HG03095 (cell line): ENCODE data around the gene MRPL38.

ENCODE experiments used
- ATAC-seq: cut with Tn5 transposase; IDR thresholded peaks from one replicate; pipeline ENCODE4 v1.9.1; 2021; ENCODE audit warnings: moderate library complexity; ENCODE audit not compliant: unreplicated experiment

MRPL38 gene

GRCh38 chr17:75904749-75905521, at the start of gene MRPL38:
Gene MRPL38 (minus strand): TSS chr17:75904884. CDS start chr17:75904875, 9 bp downstream.
- ATAC-seq: peak; percentile 98

GRCh38 chr17:75950855-75951554, 46.3 kb upstream of the MRPL38 start:
- no peak for ATAC-seq

- ATAC-seq: no peak
These were observed 45.7 kb upstream of the MRPL38 start for GRCh38 chr17:75950421-75950820.

DNA sequence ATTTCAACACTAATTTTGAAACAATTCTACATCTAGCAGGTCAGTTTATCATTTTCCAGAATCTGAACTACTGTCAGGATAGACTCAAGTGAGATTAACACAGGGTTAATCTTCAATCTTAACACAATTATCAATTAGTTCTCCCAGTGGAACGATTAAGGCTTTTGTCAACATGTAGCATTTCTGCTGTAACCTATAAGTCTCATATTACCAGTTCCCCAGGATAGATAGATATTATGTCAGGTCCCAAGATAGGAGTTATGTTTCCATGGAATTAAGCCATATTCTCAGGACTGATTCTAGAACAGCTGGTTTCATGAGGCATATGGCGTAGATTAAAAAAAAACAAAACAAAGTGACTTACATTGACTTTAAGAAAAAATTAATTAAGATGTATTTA, 40.5 kb upstream of the MRPL38 start:
- no peak for ATAC-seq

- ATAC-seq: no peak
These were observed 38.8 kb upstream of the MRPL38 start for GRCh38 chr17:75943491-75943890.

- no peak for ATAC-seq
These were observed 37.8 kb upstream of the MRPL38 start for GRCh38 chr17:75942473-75942872.

DNA sequence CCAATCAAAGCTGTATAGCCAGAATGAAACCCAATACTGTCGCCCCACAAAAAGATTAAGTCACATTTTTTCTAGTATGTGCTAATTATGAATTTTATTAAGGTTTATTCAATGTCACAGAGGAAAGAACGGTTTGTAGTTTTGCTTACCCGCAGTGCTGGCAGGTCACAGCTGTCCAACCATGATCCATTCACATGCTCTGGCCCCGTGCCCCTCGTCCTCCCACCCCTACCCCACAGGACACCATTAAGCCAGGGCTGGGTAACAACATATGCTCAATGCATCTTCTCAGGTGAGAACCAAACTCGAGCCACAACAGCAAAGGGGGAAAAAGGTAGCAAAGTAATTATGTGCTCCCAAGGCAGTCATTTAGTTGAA, 36.7 kb upstream of the MRPL38 start:
- no peak for ATAC-seq

GRCh38 chr17:75940727-75941441, 36.2 kb upstream of the MRPL38 start, which contains the start of gene FBF1:
Gene FBF1 (minus strand): TSS chr17:75941042. CDS start chr17:75938149, 2,893 bp downstream.
- peak; percentile 92 for ATAC-seq

- no peak for ATAC-seq
These were observed 33.0 kb upstream of the MRPL38 start for GRCh38 chr17:75937652-75938051.

DNA sequence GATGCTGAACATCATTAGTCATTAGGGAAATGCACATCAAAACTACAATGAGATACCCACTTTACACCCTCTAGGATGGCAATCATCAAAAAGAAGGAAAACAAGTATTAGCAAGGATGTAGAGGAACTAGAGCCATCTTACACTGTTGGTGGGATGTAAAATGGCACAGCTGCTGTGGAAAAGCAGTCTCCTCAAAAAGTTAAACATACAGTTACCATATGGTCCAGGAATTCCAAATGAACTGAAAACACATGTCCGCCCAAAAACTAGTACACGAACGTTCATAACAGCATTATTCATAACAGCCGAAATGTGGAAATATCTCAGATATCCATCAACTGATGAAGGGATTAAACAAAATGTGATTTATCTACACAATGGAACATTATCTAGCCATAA, 29.1 kb upstream of the MRPL38 start:
- ATAC-seq: no peak

GRCh38 chr17:75932852-75933251, 28.2 kb upstream of the MRPL38 start:
- no peak for ATAC-seq

DNA sequence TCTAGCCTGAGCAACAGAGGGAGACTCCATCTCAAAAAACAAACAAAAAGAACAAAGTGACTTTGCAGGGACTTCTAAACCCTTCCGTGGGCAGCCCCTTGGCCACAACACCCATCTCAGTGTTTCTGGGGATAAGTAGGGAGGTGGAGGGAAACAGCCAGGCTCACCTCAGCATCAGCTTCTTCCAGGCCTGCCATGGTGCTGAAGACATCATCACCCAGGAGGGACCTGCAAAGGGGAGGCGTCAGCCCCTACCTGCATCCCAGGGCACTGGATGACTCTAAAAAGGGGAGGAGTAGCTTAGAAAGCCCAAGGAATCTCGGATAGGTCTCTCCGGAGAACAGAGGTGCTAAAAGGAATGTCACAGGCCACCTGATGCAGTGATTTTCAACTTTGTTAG, 26.4 kb upstream of the MRPL38 start:
- ATAC-seq: no peak

DNA sequence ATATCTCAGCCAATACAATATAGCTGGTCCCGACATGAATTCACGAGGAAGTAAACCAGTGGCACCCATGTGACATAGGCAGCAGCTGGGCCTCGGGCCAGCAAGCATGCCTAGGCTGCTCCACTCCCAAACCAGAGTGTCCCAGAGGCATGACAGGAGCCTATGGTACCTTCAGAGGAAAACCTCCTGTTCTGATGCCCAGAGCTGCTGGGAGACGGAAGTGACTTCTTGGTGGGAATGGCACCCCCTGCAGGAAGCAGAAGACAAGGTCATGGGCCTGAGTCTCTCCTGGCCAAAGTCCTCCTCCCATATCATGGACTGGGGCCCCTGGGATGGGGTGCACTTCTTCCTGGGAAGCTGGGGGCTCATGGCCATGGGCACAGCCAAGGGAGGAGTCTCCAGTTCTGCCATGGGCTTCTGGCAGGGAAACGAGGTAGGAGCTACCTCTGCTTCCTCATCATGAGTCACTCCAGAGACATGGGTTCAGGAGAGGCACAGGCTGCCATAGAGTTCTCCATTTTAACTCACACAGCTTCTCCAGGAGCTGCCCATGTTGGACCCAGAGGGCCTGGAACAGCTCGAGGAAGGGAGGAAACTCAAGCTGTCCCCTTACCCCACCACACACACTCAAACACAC, 22.7 kb upstream of the MRPL38 start:
- no peak for ATAC-seq

DNA sequence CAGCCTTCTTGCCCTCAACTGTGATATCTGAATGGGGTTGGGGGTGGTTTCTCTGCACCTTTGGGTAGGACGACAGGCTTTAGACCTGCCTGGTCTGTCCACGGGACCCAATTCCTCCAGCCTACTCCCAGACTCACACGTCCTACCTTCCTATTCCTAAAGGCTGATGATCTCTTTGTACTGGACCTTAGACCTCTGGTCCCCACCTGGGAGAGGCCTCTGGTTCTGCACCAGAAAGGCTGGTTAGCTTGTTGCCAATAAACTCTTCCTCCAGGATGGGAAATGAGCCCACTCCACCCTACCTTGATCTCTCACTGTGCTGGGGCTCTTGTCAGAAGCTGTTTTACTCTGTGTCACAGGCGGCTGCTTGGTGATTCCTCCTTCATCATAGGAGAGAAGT, 21.8 kb upstream of the MRPL38 start:
- no peak for ATAC-seq

- no peak for ATAC-seq
These were observed 21.2 kb upstream of the MRPL38 start for GRCh38 chr17:75925912-75926311.

DNA sequence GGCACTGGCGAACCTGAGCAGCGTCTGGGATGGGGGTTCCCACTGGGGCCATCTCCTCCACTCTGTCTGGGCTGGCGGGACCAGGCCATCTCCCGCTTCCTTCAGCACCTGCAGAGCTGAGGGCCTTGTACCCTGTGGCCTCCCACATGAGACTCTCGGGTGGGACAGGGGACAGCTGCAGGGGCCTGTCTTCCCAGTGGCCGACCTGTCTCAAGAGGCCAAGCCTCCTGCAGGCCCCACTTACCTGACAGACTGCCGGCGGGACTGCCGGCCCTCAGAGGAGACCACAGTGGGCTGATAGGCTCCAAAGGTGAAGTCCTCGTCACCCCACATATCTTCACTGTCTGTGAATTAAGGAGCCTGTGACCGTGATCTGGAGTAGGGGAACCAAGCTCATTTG, 20.4 kb upstream of the MRPL38 start:
- no peak for ATAC-seq

DNA sequence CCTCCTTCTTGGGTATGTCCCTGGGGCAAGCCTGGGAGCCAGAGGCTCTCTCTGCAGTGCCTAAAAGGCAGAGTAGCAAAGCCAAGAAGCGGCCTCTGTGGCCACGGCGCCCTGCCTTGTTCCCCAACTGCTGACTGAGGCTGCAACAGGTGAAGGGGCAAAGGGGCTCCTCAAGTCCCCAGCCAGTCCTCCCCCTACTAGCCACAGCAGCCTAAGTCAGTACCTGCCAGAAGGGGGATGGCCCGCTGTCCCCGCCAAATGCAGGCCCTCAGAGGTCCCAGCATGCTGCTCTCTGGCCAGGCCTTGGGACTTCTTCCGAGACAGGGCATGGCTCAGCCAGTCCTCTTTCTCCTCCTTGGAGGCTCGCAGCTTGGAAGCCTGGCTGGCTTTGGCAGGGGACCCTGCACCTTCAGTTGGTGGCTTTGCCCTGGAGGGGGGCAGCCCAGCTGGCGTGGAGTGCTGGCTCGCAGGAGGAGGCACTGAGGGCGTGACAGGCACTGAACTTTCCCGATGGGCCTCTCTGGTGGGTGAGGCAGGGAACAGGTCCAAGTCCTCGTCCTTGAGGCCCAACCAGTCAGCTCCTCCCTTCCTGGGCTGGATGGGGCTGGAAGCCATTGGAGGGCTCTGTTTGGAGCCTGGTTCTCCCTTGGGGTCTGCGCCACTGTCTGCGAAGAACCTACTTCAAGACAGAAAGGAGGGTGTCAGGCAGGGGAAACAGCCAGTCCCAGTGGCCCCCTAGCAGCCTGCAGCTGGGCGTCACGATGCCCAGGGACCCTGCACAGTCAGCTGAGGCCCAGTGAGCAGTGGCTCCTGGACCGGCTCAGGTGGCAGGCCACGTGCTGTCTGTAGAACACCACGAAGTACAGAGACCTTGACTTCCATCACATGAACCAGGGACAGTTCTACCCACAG, 18.5 kb upstream of the MRPL38 start:
- no peak for ATAC-seq

DNA sequence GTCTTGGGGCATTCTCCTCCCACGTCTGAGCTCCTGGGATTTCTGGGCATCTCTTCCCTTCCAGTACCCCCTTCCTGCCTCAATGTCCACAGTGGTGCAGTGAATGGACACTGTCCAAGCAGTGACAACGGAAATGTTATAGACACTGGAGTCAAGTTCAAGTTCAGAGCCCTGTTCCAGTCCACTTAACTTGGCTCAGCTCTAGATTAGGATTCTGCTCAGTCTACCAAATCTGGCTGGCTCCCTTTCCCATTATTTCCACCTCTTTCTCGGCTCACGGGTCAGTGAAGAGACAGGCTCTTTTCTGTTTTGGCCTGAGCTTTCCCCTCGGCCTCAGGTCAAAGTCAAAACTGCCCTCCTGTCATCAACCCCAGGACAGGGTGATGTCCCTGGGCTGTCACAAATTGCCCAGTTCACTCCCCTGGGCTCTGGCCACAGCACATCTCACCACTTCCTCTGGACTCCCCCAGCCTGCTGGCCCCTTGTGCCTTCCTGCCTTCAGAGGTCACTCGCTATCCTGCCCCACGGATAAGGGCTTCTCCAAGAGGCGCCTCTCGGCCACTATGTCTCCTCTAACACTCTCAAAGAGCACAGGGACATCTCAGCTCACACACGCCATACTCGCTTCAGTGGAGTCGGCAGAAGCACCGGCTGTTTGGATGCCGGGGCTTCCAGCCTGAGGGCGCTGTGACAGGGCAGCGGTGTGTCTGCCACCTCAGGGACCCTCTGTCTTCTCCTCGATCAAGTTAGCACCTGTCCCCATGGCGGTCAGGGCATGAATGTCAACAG, 17.7 kb upstream of the MRPL38 start:
- ATAC-seq: no peak

GRCh38 chr17:75921596-75921995, 16.9 kb upstream of the MRPL38 start:
- ATAC-seq: no peak
